Upper lobe of left lung (tissue), 6 donors: ENCODE results near the gene DOLPP1. TPM values are rescaled to one million over a fixed set of nuclear protein-coding genes. Genes with fewer than 3 reads are reported as not detected.
A peak's percentile ranks its signal among the peaks of the same experiment; 100 is the strongest.

Source experiments
- ATAC-seq, 2 donors: fragments of 200-7000 bp; cut with Tn5 transposase; one replicate each; pipeline ENCODE4 v1.9.1; 2022; ENCODE audit warnings: mild to moderate bottlenecking in 2 of 2, moderate library complexity in 2 of 2; ENCODE audit not compliant: low FRiP score in 2 of 2
- DNase-seq, 2 donors: peaks; one replicate each; pipeline ENCODE4 v3.0.0-alpha.2; 2019 to 2020
- H3K27ac ChIP-seq, 4 donors: fragments of 200-600 bp; sonication (generic); one replicate each; pipeline ENCODE4 v1.5.1; 2016 to 2019
- H3K27me3 ChIP-seq, 4 donors: fragments of 200-600 bp; sonication (generic); one replicate each; pipeline ENCODE4 v1.5.1; 2017 to 2019
- H3K36me3 ChIP-seq, 4 donors: fragments of 200-600 bp; sonication (generic); one replicate each; pipeline ENCODE4 v1.5.1; 2016 to 2019
- H3K4me1 ChIP-seq, 4 donors: fragments of 200-600 bp; sonication (generic); one replicate each; pipeline ENCODE4 v1.5.1; 2018 to 2019
- H3K4me3 ChIP-seq, 4 donors: fragments of 200-600 bp; sonication (generic); one replicate each; pipeline ENCODE4 v1.5.1; 2017 to 2019; ENCODE audit warnings: mild to moderate bottlenecking in 2 of 4, moderate library complexity in 1 of 4
- H3K9me3 ChIP-seq, 4 donors: fragments of 200-600 bp; sonication (generic); one replicate each; pipeline ENCODE4 v1.5.1; 2018 to 2019
- EP300 ChIP-seq, 4 donors: sonication (generic); formaldehyde crosslinking; IDR thresholded peaks; one replicate each; pipeline ENCODE4 v1.5.1; 2017; ENCODE audit warnings: antibody characterized with exemption in 4 of 4, control low read depth in 2 of 4
- POLR2A ChIP-seq, 4 donors: fragments of 450-650 bp; IDR thresholded peaks; one replicate each; pipeline ENCODE4 v1.5.1; 2016 to 2017; ENCODE audit warnings: antibody characterized with exemption in 4 of 4, mild to moderate bottlenecking in 2 of 4
- POLR2AphosphoS5 ChIP-seq, 2 donors: sonication (generic); formaldehyde crosslinking; IDR thresholded peaks; one replicate each; pipeline ENCODE4 v1.5.1; 2017; ENCODE audit warnings: antibody characterized with exemption in 2 of 2
- WGBS, 2 donors: methylation state at CpG; one replicate each; pipeline ENCODE4 v1.1.5; 2017 to 2018; 5-methylcytosine and 5-hydroxymethylcytosine counted together
- total RNA-seq, 6 donors: library from RNA; depleted of rRNA in 4 of 6; stranded (reverse); fragments of >200 nt in 4 of 6; gene quantifications; one replicate each; pipeline versions ENCODE4 v1.1.0 to v1.2.1, GENCODE V29; 2016 to 2021
- TF ChIP-seq, protein P1 (sequence below), 6 experiments: fragments of 450-650 bp in 4 of 6; fragments of 200-600 bp in 2 of 6; sonication (generic) in 2 of 6; IDR thresholded peaks; one replicate each; pipeline ENCODE4 v1.5.1; 2016 to 2019; ENCODE audit warnings: antibody characterized with exemption in 6 of 6
- donor health status: DM: no; HTN: no; CAD: no; lungs with moderate emphysema.
- donor health status: DM: no; HTN: yes; CAD: no; lungs with severe emphysema.

The DOLPP1 gene
- total RNA-seq, 6 donors from 2014 or later = 3.9 to 14.8 (median 8.2) TPM

- DNase-seq = no peak
These were observed 19.7 kb downstream of the DOLPP1 start for GRCh38 chr9:129100383-129101169.

GRCh38 chr9:129101279-129101678 lies 20.4 kb downstream of the DOLPP1 start:
- Histone ChIP-seq H3K9me3 (no peaks in the 10 kb centered on the region), H3K4me1 (no peaks in the 10 kb centered on the region), H3K27ac (no peak overlapping the region), H3K4me3 (no peak overlapping the region), H3K27me3 (no peaks in the 10 kb centered on the region), H3K36me3 (peaks cover 0 to 39% (median 11%) of the 10 kb centered on the region in 4 donors)
- TF ChIP-seq POLR2AphosphoS5 (IDR thresholded peaks at IDR 0.05) (no peak), POLR2A (IDR thresholded peaks at IDR 0.05) (no peak), EP300 (IDR thresholded peaks at IDR 0.05) (no peak)
- TF ChIP-seq, protein P1, sequence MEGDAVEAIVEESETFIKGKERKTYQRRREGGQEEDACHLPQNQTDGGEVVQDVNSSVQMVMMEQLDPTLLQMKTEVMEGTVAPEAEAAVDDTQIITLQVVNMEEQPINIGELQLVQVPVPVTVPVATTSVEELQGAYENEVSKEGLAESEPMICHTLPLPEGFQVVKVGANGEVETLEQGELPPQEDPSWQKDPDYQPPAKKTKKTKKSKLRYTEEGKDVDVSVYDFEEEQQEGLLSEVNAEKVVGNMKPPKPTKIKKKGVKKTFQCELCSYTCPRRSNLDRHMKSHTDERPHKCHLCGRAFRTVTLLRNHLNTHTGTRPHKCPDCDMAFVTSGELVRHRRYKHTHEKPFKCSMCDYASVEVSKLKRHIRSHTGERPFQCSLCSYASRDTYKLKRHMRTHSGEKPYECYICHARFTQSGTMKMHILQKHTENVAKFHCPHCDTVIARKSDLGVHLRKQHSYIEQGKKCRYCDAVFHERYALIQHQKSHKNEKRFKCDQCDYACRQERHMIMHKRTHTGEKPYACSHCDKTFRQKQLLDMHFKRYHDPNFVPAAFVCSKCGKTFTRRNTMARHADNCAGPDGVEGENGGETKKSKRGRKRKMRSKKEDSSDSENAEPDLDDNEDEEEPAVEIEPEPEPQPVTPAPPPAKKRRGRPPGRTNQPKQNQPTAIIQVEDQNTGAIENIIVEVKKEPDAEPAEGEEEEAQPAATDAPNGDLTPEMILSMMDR (IDR thresholded peaks at IDR 0.05) = no peak
- 92 to 95% methylated on average over 7 of the region's 7 CpGs for WGBS, 2 donors
- DNase-seq = no peak
- no peak for ATAC-seq

More at GRCh38 chr9:129100383-129101169, 19.7 kb downstream of the DOLPP1 start:
- Histone ChIP-seq H3K4me1 (no peaks in the 10 kb centered on the region), H3K36me3 (peaks cover 0 to 39% (median 14%) of the 10 kb centered on the region in 4 donors), H3K27ac (no peak overlapping the region), H3K9me3 (no peaks in the 10 kb centered on the region), H3K27me3 (no peaks in the 10 kb centered on the region), H3K4me3 (no peak overlapping the region)
- ATAC-seq = no peak
- TF ChIP-seq POLR2A (IDR thresholded peaks at IDR 0.05) = no peak
- TF ChIP-seq, protein P1 (IDR thresholded peaks at IDR 0.05) = no peak
- no peak for TF ChIP-seq POLR2AphosphoS5 (IDR thresholded peaks at IDR 0.05)
- TF ChIP-seq EP300 (IDR thresholded peaks at IDR 0.05) = no peak
- WGBS, 2 donors = 79 to 80% methylated on average over 7 to 28 of the region's 28 CpGs

- TF ChIP-seq, protein P1 (IDR thresholded peaks at IDR 0.05) = no peak
- TF ChIP-seq EP300 (IDR thresholded peaks at IDR 0.05) (no peak), POLR2A (IDR thresholded peaks at IDR 0.05) (no peak), POLR2AphosphoS5 (IDR thresholded peaks at IDR 0.05) (no peak)
- peak in 1 of 2 donors; percentile 69 for DNase-seq
- H3K9me3 ChIP-seq = no peaks in the 10 kb centered on the region
These were observed 21.2 kb downstream of the DOLPP1 start for GRCh38 chr9:129102095-129102525.

GRCh38 chr9:129102791-129103594 lies 22.1 kb downstream of the DOLPP1 start:
- Histone ChIP-seq H3K27ac (no peak overlapping the region), H3K4me3 (no peak overlapping the region), H3K36me3 (peaks cover 0 to 33% (median 15%) of the 10 kb centered on the region in 4 donors), H3K9me3 (no peaks in the 10 kb centered on the region), H3K4me1 (no peaks in the 10 kb centered on the region), H3K27me3 (no peaks in the 10 kb centered on the region)
- TF ChIP-seq EP300 (IDR thresholded peaks at IDR 0.05) = no peak
- TF ChIP-seq, protein P1 (IDR thresholded peaks at IDR 0.05) = peak in 5 of 6 experiments; percentile 22 to 42 (median 30)
- ATAC-seq = peak; percentile 3 to 58
- 64 to 77% methylated on average over 8 to 11 of the region's 14 CpGs for WGBS, 2 donors
- DNase-seq = peak in 1 of 2 donors; percentile 43

More at GRCh38 chr9:129102095-129102525, 21.2 kb downstream of the DOLPP1 start:
- no peak overlapping the region for H3K27ac ChIP-seq
- ATAC-seq = no peak
- H3K4me3 ChIP-seq = no peak overlapping the region
- H3K36me3 ChIP-seq = peaks cover 0 to 33% (median 11%) of the 10 kb centered on the region in 4 donors
- 97 to 100% methylated on average over 2 to 11 of the region's 13 CpGs for WGBS, 2 donors
- H3K4me1 ChIP-seq = no peaks in the 10 kb centered on the region
- no peaks in the 10 kb centered on the region for H3K27me3 ChIP-seq
